Mesothelial cell of epicardium (in vitro differentiated cells): Measurements from ENCODE around the gene UST. TPM values are rescaled to one million over a fixed set of nuclear protein-coding genes. Genes with fewer than 3 reads are reported as not detected.

ENCODE experiments used
- DNase-seq, 2 experiments: peaks; one replicate each; pipeline ENCODE4 v3.0.0; 2021; ENCODE audit warnings: low spot score in 2 of 2; ENCODE audit not compliant: unreplicated experiment in 2 of 2
- H3K27ac Mint-ChIP-seq: 2 replicates; pipeline ENCODE4 v1.8.0; 2021; ENCODE audit warnings: mixed read lengths
- H3K27me3 Mint-ChIP-seq: 2 replicates; pipeline ENCODE4 v1.8.0; 2021; ENCODE audit warnings: low read depth, mixed read lengths
- H3K36me3 Mint-ChIP-seq: 2 replicates; pipeline ENCODE4 v1.8.0; 2021; ENCODE audit warnings: mixed read lengths
- H3K4me1 Mint-ChIP-seq: 2 replicates; pipeline ENCODE4 v1.8.0; 2021; ENCODE audit warnings: mixed read lengths
- H3K4me3 Mint-ChIP-seq: 2 replicates; pipeline ENCODE4 v1.8.0; 2021; ENCODE audit warnings: mild to moderate bottlenecking, moderate library complexity, mixed read lengths
- H3K9me3 Mint-ChIP-seq: 2 replicates; pipeline ENCODE4 v1.8.0; 2021; ENCODE audit warnings: mixed read lengths
- total RNA-seq: library from RNA; stranded (reverse); gene quantifications from 3 replicates; pipeline ENCODE4 v1.2.1, GENCODE V29; 2021
- TF ChIP-seq, protein P1 (sequence below): fragments of 200-600 bp; sonication (generic); IDR thresholded peaks from one replicate; pipeline ENCODE4 v1.5.0; 2021; ENCODE audit warnings: antibody characterized with exemption; ENCODE audit not compliant: unreplicated experiment

UST gene
- total RNA-seq, 1 donor from 2014 or later = 6.6 TPM

DNA sequence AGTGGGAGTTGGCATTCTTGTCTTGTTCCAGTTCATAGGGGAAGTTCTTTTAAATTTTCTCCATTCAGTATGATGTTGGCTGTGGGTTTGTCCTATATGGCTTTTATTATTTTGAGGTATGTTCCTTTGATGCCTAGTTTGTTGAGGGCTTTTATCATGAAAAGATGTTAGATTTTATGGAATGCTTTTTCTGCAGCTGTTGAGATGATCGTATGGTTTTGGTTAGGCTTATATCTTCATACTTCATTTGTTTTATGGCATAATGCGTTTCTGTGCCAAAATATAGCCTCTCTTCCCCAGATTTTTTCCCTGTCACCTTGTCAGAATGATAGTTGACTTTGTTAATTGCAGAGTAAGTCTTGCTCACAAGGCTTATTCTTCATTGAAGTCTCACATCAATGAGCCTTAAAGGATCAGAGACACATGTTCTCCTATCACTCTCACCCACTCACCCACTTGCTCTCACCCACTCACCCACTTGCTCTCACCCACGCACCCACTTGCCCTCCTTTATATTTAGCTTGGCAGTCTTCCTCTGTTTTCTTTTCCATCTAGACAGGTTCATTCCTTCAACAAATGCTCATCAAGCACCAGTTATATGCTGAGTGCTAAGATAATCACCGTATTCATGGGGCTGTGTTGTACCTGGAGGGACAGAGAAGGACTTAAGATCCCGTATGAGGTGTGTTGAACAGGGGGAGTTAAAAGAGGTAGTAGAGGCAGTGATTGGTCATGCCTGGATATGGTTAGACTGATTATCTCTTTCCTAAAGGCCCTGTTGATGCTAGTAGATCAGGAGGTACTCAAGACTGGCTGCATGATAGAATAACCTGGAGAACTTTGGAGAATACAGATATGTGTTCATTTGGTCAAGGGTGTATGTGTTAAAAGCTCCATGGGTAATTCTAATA is 19.3 kb downstream of the UST start:
- Mint-ChIP-seq H3K27me3 (no peaks in the 10 kb centered on the region), H3K36me3 (peaks cover 12% of the 10 kb centered on the region), H3K9me3 (peaks cover 20% of the 10 kb centered on the region), H3K27ac (no peak overlapping the region), H3K4me1 (peaks cover 24% of the 10 kb centered on the region), H3K4me3 (no peak overlapping the region)
- TF ChIP-seq, protein P1, sequence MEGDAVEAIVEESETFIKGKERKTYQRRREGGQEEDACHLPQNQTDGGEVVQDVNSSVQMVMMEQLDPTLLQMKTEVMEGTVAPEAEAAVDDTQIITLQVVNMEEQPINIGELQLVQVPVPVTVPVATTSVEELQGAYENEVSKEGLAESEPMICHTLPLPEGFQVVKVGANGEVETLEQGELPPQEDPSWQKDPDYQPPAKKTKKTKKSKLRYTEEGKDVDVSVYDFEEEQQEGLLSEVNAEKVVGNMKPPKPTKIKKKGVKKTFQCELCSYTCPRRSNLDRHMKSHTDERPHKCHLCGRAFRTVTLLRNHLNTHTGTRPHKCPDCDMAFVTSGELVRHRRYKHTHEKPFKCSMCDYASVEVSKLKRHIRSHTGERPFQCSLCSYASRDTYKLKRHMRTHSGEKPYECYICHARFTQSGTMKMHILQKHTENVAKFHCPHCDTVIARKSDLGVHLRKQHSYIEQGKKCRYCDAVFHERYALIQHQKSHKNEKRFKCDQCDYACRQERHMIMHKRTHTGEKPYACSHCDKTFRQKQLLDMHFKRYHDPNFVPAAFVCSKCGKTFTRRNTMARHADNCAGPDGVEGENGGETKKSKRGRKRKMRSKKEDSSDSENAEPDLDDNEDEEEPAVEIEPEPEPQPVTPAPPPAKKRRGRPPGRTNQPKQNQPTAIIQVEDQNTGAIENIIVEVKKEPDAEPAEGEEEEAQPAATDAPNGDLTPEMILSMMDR = no peak
- no peak for DNase-seq

DNA sequence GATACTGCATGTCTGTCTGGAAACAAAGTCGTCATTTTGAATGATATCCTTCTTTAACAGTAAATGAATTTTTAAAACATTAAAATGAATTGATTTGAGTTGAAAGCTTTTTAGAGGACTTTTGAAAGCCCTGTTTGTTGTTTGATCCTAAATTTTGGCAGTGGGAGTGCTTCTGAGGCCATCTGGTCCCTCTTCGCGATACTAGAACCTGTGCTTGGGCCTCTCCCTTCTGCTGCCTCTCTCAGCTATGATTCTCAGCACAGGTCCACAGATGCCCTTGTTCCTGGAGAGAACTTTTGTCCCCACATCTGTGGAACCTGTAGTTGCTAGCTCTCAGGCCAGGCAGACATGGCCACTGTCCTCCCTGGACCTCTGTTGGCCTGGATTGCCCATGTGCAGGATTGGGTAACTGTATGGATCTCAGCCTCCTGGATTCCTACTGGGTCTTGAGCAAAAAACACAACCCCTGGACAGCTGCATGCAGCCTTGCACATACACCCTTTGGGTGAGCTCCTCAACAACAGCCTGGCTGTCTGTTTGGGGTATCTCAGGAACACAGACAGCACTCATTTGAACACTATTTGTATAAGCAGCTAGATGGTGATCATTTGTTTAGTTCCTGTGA is 21.9 kb downstream of the UST start:
- H3K9me3 Mint-ChIP-seq = peaks cover 12% of the 10 kb centered on the region
- H3K36me3 Mint-ChIP-seq = peaks cover 4% of the 10 kb centered on the region
- H3K4me1 Mint-ChIP-seq = peaks cover 15% of the 10 kb centered on the region
- TF ChIP-seq, protein P1 = no peak
- no peak for DNase-seq
- no peak overlapping the region for H3K27ac Mint-ChIP-seq
- H3K4me3 Mint-ChIP-seq = no peak overlapping the region
- no peaks in the 10 kb centered on the region for H3K27me3 Mint-ChIP-seq

DNA sequence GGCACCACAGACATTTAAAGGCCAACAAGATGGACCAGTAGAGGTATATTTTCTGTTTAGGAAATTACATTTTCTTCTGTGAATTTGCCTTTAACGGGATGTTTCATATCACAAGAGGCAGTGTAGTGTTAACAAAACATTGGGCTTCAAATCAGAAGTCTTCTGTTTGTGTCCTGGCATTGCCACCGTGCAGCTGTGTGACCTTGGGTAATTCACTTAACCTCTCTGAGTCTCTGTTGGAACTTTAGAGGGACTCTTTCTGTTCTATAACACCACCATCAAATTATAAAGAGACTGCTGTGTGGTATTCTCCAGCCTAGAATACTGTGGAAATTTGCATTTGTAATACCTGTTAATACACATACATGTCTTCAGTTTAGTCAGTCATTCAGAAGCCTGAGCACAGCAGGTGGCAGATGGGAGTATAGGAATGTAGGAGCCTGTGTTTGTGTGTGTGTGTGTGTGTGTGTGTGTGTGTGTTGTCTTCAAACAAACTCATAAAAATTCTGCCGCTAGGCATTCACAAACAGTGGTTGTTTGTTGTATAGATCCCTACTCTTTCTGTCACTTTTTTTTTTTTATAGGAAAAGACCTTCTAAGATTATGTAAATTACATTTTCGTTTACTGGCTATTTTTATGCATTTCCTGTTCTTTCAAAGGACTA is 22.6 kb downstream of the UST start:
- peaks cover 3% of the 10 kb centered on the region for H3K36me3 Mint-ChIP-seq
- peaks cover 15% of the 10 kb centered on the region for H3K4me1 Mint-ChIP-seq
- H3K4me3 Mint-ChIP-seq = no peak overlapping the region
- H3K9me3 Mint-ChIP-seq = peaks cover 5% of the 10 kb centered on the region
- DNase-seq = no peak
- H3K27ac Mint-ChIP-seq = no peak overlapping the region
- H3K27me3 Mint-ChIP-seq = no peaks in the 10 kb centered on the region
- TF ChIP-seq, protein P1 = no peak

- Mint-ChIP-seq H3K4me3 (no peak overlapping the region), H3K36me3 (no peaks in the 10 kb centered on the region), H3K4me1 (peaks cover 15% of the 10 kb centered on the region), H3K9me3 (no peaks in the 10 kb centered on the region), H3K27me3 (no peaks in the 10 kb centered on the region), H3K27ac (no peak overlapping the region)
- DNase-seq = no peak
- TF ChIP-seq, protein P1 = no peak
Measured at GRCh38 chr6:148770408-148771211, 23.8 kb downstream of the UST start.

GRCh38 chr6:148771212-148771601 is 24.4 kb downstream of the UST start:
- DNase-seq = no peak
- Mint-ChIP-seq H3K4me3 (no peak overlapping the region), H3K4me1 (peaks cover 10% of the 10 kb centered on the region), H3K27me3 (no peaks in the 10 kb centered on the region), H3K36me3 (no peaks in the 10 kb centered on the region), H3K27ac (no peak overlapping the region), H3K9me3 (no peaks in the 10 kb centered on the region)
- TF ChIP-seq, protein P1 = no peak
